ENCODE results near the gene PFKFB3. TPM values are rescaled to one million over a fixed set of nuclear protein-coding genes. Genes with fewer than 3 reads are reported as not detected.
A peak's percentile ranks its signal among the peaks of the same experiment; 100 is the strongest.

PFKFB3 gene
- total RNA-seq, 6 donors from 2014 or later: 48.2 to 236 (median 83.5) TPM

GRCh38 chr10:6180480-6181110 lies 22.1 kb upstream of the PFKFB3 start:
- Histone ChIP-seq H3K9me3 (no peaks in the 10 kb centered on the region), H3K4me1 (peaks cover 12 to 38% (median 27%) of the 10 kb centered on the region in 4 donors), H3K27ac (no peak overlapping the region), H3K36me3 (peaks cover 0 to 3% (median 0%) of the 10 kb centered on the region in 4 donors), H3K4me3 (no peak overlapping the region), H3K27me3 (no peaks in the 10 kb centered on the region)
- DNase-seq (no peak), ATAC-seq (ENCODE audit: low FRiP score in 2 of 2) (no peak)
- 89 to 93% methylated on average over 4 of the region's 4 CpGs for WGBS, 2 donors
- TF ChIP-seq CTCF (IDR thresholded peaks at IDR 0.05) (no peak), POLR2A (IDR thresholded peaks at IDR 0.05) (no peak), POLR2AphosphoS5 (IDR thresholded peaks at IDR 0.05) (no peak), EP300 (IDR thresholded peaks at IDR 0.05) (no peak)

GRCh38 chr10:6181249-6181648 lies 21.5 kb upstream of the PFKFB3 start:
- ATAC-seq (ENCODE audit: low FRiP score in 2 of 2) (no peak), DNase-seq (no peak)
- H3K27me3 ChIP-seq: no peaks in the 10 kb centered on the region
- no peak overlapping the region for H3K27ac ChIP-seq
- no peak overlapping the region for H3K4me3 ChIP-seq
- TF ChIP-seq EP300 (IDR thresholded peaks at IDR 0.05) (no peak), POLR2AphosphoS5 (IDR thresholded peaks at IDR 0.05) (no peak), POLR2A (IDR thresholded peaks at IDR 0.05) (no peak), CTCF (IDR thresholded peaks at IDR 0.05) (no peak)
- H3K9me3 ChIP-seq: no peaks in the 10 kb centered on the region
- no peaks in the 10 kb centered on the region for H3K36me3 ChIP-seq
- 96 to 98% methylated on average over 6 of the region's 6 CpGs for WGBS, 2 donors
- peaks cover 9 to 31% (median 22%) of the 10 kb centered on the region in 4 donors for H3K4me1 ChIP-seq

GRCh38 chr10:6182454-6183098 lies 20.2 kb upstream of the PFKFB3 start:
- no peak overlapping the region for H3K27ac ChIP-seq
- 75 to 81% methylated on average over 3 to 16 of the region's 16 CpGs for WGBS, 2 donors
- H3K4me1 ChIP-seq: peaks cover 0 to 21% (median 13%) of the 10 kb centered on the region in 4 donors
- H3K9me3 ChIP-seq: no peaks in the 10 kb centered on the region
- no peak overlapping the region for H3K4me3 ChIP-seq
- ATAC-seq (ENCODE audit: low FRiP score in 2 of 2) (peak in 1 of 2 donors; percentile 7), DNase-seq (no peak)
- H3K36me3 ChIP-seq: no peaks in the 10 kb centered on the region
- H3K27me3 ChIP-seq: no peaks in the 10 kb centered on the region
- TF ChIP-seq POLR2A (IDR thresholded peaks at IDR 0.05) (no peak), EP300 (IDR thresholded peaks at IDR 0.05) (no peak), CTCF (IDR thresholded peaks at IDR 0.05) (no peak), POLR2AphosphoS5 (IDR thresholded peaks at IDR 0.05) (no peak)

GRCh38 chr10:6185039-6185716 lies 17.6 kb upstream of the PFKFB3 start:
- no peak overlapping the region for H3K4me3 ChIP-seq
- no peak for DNase-seq
- H3K27me3 ChIP-seq: no peaks in the 10 kb centered on the region
- H3K36me3 ChIP-seq: no peaks in the 10 kb centered on the region
- H3K27ac ChIP-seq: no peak overlapping the region
- 85 to 87% methylated on average over 18 of the region's 18 CpGs for WGBS, 2 donors
- TF ChIP-seq CTCF (IDR thresholded peaks at IDR 0.05) (no peak), EP300 (IDR thresholded peaks at IDR 0.05) (no peak), POLR2AphosphoS5 (IDR thresholded peaks at IDR 0.05) (no peak), POLR2A (IDR thresholded peaks at IDR 0.05) (no peak)
- ATAC-seq (ENCODE audit: low FRiP score in 2 of 2): no peak
- peaks cover 0 to 11% (median 5%) of the 10 kb centered on the region in 4 donors for H3K4me1 ChIP-seq
- H3K9me3 ChIP-seq: no peaks in the 10 kb centered on the region
